Body of pancreas (tissue), 4 donors: ENCODE results near the gene EPHB1. TPM values are rescaled to one million over a fixed set of nuclear protein-coding genes. Genes with fewer than 3 reads are reported as not detected.

Source experiments
- ATAC-seq: fragments of 150-250 bp; one replicate; pipeline ENCODE4 v1.9.1; 2016
- DNase-seq, 4 donors: peaks; one replicate each; pipeline ENCODE4 v3.0.0-alpha.2; 2019
- H3K27ac ChIP-seq, 4 donors: fragments of 200-600 bp; sonication (generic); 1 replicate in 3 of 4; 2 replicates in 1 of 4; pipeline versions ENCODE4 v1.5.1 to v1.6.1; 2016 to 2019; ENCODE audit warnings: mild to moderate bottlenecking in 1 of 4, mixed read lengths in 1 of 4, moderate library complexity in 1 of 4
- H3K27me3 ChIP-seq, 2 donors: fragments of 200-600 bp; sonication (generic); one replicate each; pipeline ENCODE4 v1.6.0; 2016; ENCODE audit warnings: mild to moderate bottlenecking in 1 of 2
- H3K36me3 ChIP-seq, 2 donors: fragments of 200-600 bp; sonication (generic); replicated peaks in 1 of 2; 2 replicates each; pipeline ENCODE4 v1.5.1; 2016; ENCODE audit warnings: low read depth in 2 of 2; ENCODE audit not compliant: insufficient read depth in 1 of 2
- H3K4me1 ChIP-seq: fragments of 200-600 bp; sonication (generic); one replicate; pipeline ENCODE4 v1.6.0; 2016
- H3K4me3 ChIP-seq, 2 donors: fragments of 200-600 bp; sonication (generic); 1 replicate in 1 of 2; 2 replicates in 1 of 2; pipeline ENCODE4 v1.5.1; 2016 to 2019
- H3K9me3 ChIP-seq, 3 donors: fragments of 200-600 bp; sonication (generic); 1 replicate in 2 of 3; 2 replicates in 1 of 3; pipeline ENCODE4 v1.5.1; 2016
- CTCF ChIP-seq, 7 experiments: fragments of 450-650 bp in 4 of 7; fragments of 200-600 bp in 3 of 7; sonication (generic) in 3 of 7; IDR thresholded peaks; one replicate each; pipeline ENCODE4 v1.5.1; 2016 to 2019; ENCODE audit warnings: antibody characterized with exemption in 7 of 7
- POLR2A ChIP-seq, 3 donors: fragments of 450-650 bp; IDR thresholded peaks; one replicate each; pipeline ENCODE4 v1.6.1; 2016; ENCODE audit warnings: antibody characterized with exemption in 3 of 3, mild to moderate bottlenecking in 2 of 3
- WGBS, 2 donors: methylation state at CpG; one replicate each; pipeline ENCODE4 v1.1.5; 2017; 5-methylcytosine and 5-hydroxymethylcytosine counted together
- intact Hi-C: fragments of 100-400 bp; cut with DNase I; formaldehyde crosslinking; loops from one replicate; pipeline ENCODE4 v1.15.1; 2023
- total RNA-seq, 2 donors: library from RNA; depleted of rRNA; stranded (reverse); fragments of >200 nt; gene quantifications; one replicate each; pipeline ENCODE4 v1.1.0, GENCODE V29; 2016

EPHB1 gene
- total RNA-seq, 2 donors from 2014 or later = 1.3 TPM; not detected in 1

- ATAC-seq (no peak), DNase-seq (no peak)
- no peaks in the 10 kb centered on the region for H3K9me3 ChIP-seq
- no peak overlapping the region for H3K4me3 ChIP-seq
- no peaks in the 10 kb centered on the region for H3K27me3 ChIP-seq
- 79 to 81% methylated on average over 5 of the region's 5 CpGs for WGBS, 2 donors
- no peak for TF ChIP-seq CTCF (IDR thresholded peaks at IDR 0.05)
- no peaks in the 10 kb centered on the region for H3K36me3 ChIP-seq
- H3K4me1 ChIP-seq = no peaks in the 10 kb centered on the region
- intact Hi-C loops = loop anchor here (5.0 kb wide), 1 partner anchor 543 kb away; no protein-coding TSS in a partner anchor
- no peak overlapping the region for H3K27ac ChIP-seq
Observed at GRCh38 chr3:135214400-135214799, 419.3 kb downstream of the EPHB1 start.

GRCh38 chr3:135215516-135215915 lies 420.5 kb downstream of the EPHB1 start:
- 74 to 83% methylated on average over 6 of the region's 6 CpGs for WGBS, 2 donors
- TF ChIP-seq POLR2A (IDR thresholded peaks at IDR 0.05) (no peak), CTCF (IDR thresholded peaks at IDR 0.05) (no peak)
- no peak for DNase-seq
- Histone ChIP-seq H3K4me1 (no peaks in the 10 kb centered on the region), H3K27ac (no peak overlapping the region), H3K27me3 (no peaks in the 10 kb centered on the region), H3K36me3 (no peaks in the 10 kb centered on the region), H3K4me3 (no peak overlapping the region), H3K9me3 (no peaks in the 10 kb centered on the region)
- ATAC-seq = no peak
- intact Hi-C loops = no loop called here

GRCh38 chr3:135216659-135217058 lies 421.6 kb downstream of the EPHB1 start:
- Histone ChIP-seq H3K4me3 (no peak overlapping the region), H3K27ac (no peak overlapping the region), H3K27me3 (no peaks in the 10 kb centered on the region), H3K4me1 (no peaks in the 10 kb centered on the region), H3K36me3 (no peaks in the 10 kb centered on the region), H3K9me3 (no peaks in the 10 kb centered on the region)
- no peak for ATAC-seq
- TF ChIP-seq CTCF (IDR thresholded peaks at IDR 0.05) (no peak), POLR2A (IDR thresholded peaks at IDR 0.05) (no peak)
- DNase-seq = no peak
- intact Hi-C loops = no loop called here
- 58 to 80% methylated on average over 3 of the region's 3 CpGs for WGBS, 2 donors

- H3K36me3 ChIP-seq = no peaks in the 10 kb centered on the region
- ATAC-seq = no peak
- 37 to 47% methylated on average over 3 of the region's 3 CpGs for WGBS, 2 donors
- no peaks in the 10 kb centered on the region for H3K27me3 ChIP-seq
- H3K4me3 ChIP-seq = no peak overlapping the region
- no peaks in the 10 kb centered on the region for H3K9me3 ChIP-seq
- intact Hi-C loops = no loop called here
- TF ChIP-seq CTCF (IDR thresholded peaks at IDR 0.05) = no peak
- no peaks in the 10 kb centered on the region for H3K4me1 ChIP-seq
- no peak for DNase-seq
- H3K27ac ChIP-seq = no peak overlapping the region
Observed at GRCh38 chr3:135217730-135218129, 422.7 kb downstream of the EPHB1 start.

GRCh38 chr3:135218304-135218703 lies 423.2 kb downstream of the EPHB1 start:
- no peak for DNase-seq
- Histone ChIP-seq H3K4me1 (no peaks in the 10 kb centered on the region), H3K9me3 (no peaks in the 10 kb centered on the region), H3K4me3 (no peak overlapping the region), H3K36me3 (no peaks in the 10 kb centered on the region), H3K27me3 (no peaks in the 10 kb centered on the region), H3K27ac (no peak overlapping the region)
- intact Hi-C loops = no loop called here
- ATAC-seq = no peak
- no peak for TF ChIP-seq POLR2A (IDR thresholded peaks at IDR 0.05)
